WTC11 (cell line): Measurements from ENCODE around the gene STX5. TPM values are rescaled to one million over a fixed set of nuclear protein-coding genes. Genes with fewer than 3 reads are reported as not detected.

Experiments used
- ATAC-seq: fragments of 200-7000 bp; cut with Tn5 transposase; 2 replicates; pipeline ENCODE4 v1.10.0; 2021; ENCODE audit warnings: mild to moderate bottlenecking, moderate library complexity
- CTCF ChIA-PET: fragments of 300-600 bp; sonication (Branson Sonifier 250); formaldehyde crosslinking; loops from one replicate; lab custom pipeline; 2021; ENCODE audit warnings: antibody characterized with exemption; lab: Charles Lee
- POLR2A ChIA-PET: fragments of 350-600 bp; sonication (Branson Sonifier 250); formaldehyde crosslinking; loops from one replicate; lab custom pipeline; 2021; ENCODE audit warnings: antibody characterized with exemption; lab: Charles Lee
- DNase-seq: peaks from one replicate; pipeline ENCODE4 v3.0.0; 2021; ENCODE audit warnings: low spot score
- H3K27ac Mint-ChIP-seq: 2 replicates; pipeline ENCODE4 v1.8.0; 2021; ENCODE audit warnings: mixed read lengths
- H3K27me3 Mint-ChIP-seq: 2 replicates; pipeline ENCODE4 v1.8.0; 2021; ENCODE audit warnings: low read depth, mild to moderate bottlenecking, moderate library complexity, mixed read lengths
- H3K36me3 Mint-ChIP-seq: 2 replicates; pipeline ENCODE4 v1.8.0; 2021; ENCODE audit warnings: mixed read lengths
- H3K4me1 Mint-ChIP-seq: 2 replicates; pipeline ENCODE4 v1.8.0; 2022; ENCODE audit warnings: mixed read lengths
- H3K4me3 Mint-ChIP-seq: 2 replicates; pipeline ENCODE4 v1.8.0; 2021; ENCODE audit warnings: mild to moderate bottlenecking, moderate library complexity, mixed read lengths
- H3K9me3 Mint-ChIP-seq: 2 replicates; pipeline ENCODE4 v1.8.0; 2021; ENCODE audit warnings: mixed read lengths
- ATF1 ChIP-seq: sonication (generic); formaldehyde crosslinking; IDR thresholded peaks from 2 replicates; pipeline ENCODE4 v1.8.1; 2023; ENCODE audit warnings: mild to moderate bottlenecking, moderate library complexity, missing genetic modification reagents
- CDX4 ChIP-seq: fragments of 250-450 bp; sonication (Bioruptor Pico); IDR thresholded peaks from 2 replicates; pipeline ENCODE4 v1.9.0; 2021; ENCODE audit warnings: moderate library complexity, mild to moderate bottlenecking, inconsistent platforms, borderline replicate concordance
- ERG ChIP-seq: fragments of 250-450 bp; sonication (Bioruptor Pico); IDR thresholded peaks from 2 replicates; pipeline ENCODE4 v1.8.0; 2021; ENCODE audit warnings: mild to moderate bottlenecking
- ESRRA ChIP-seq: sonication (generic); formaldehyde crosslinking; IDR thresholded peaks from 2 replicates; pipeline ENCODE4 v1.8.1; 2022; ENCODE audit warnings: mild to moderate bottlenecking, missing genetic modification reagents, borderline replicate concordance
- GABPB1 ChIP-seq: sonication (generic); formaldehyde crosslinking; IDR thresholded peaks from 2 replicates; pipeline ENCODE4 v1.8.1; 2023; ENCODE audit warnings: mild to moderate bottlenecking, missing genetic modification reagents
- IRF2 ChIP-seq: sonication (generic); formaldehyde crosslinking; IDR thresholded peaks from 2 replicates; pipeline ENCODE4 v1.8.0; 2022; ENCODE audit warnings: low read depth, missing genetic modification reagents, borderline replicate concordance
- KAT7 ChIP-seq: sonication (generic); formaldehyde crosslinking; IDR thresholded peaks from 2 replicates; pipeline ENCODE4 v1.8.1; 2023; ENCODE audit warnings: missing genetic modification reagents, mild to moderate bottlenecking, borderline replicate concordance
- NFE2L1 ChIP-seq: sonication (generic); formaldehyde crosslinking; IDR thresholded peaks from 2 replicates; pipeline ENCODE4 v1.8.1; 2023; ENCODE audit warnings: missing genetic modification reagents
- NFYB ChIP-seq: sonication (generic); formaldehyde crosslinking; conservative IDR thresholded peaks from 2 replicates; pipeline ENCODE4 v1.8.0; 2022; ENCODE audit warnings: low read depth, missing genetic modification reagents
- NR1H2 ChIP-seq: sonication (generic); formaldehyde crosslinking; IDR thresholded peaks from 2 replicates; pipeline ENCODE4 v1.9.0; 2021; ENCODE audit warnings: mild to moderate bottlenecking, moderate library complexity, missing genetic modification reagents
- PRDM15 ChIP-seq: sonication (generic); formaldehyde crosslinking; IDR thresholded peaks from 2 replicates; pipeline ENCODE4 v1.8.0; 2022; ENCODE audit warnings: missing genetic modification reagents
- PRRX2 ChIP-seq: fragments of 250-450 bp; sonication (Bioruptor Pico); IDR thresholded peaks from 2 replicates; pipeline ENCODE4 v1.8.0; 2021; ENCODE audit warnings: mild to moderate bottlenecking
- TCF7 ChIP-seq: sonication (generic); formaldehyde crosslinking; IDR thresholded peaks from 2 replicates; pipeline ENCODE4 v1.8.0; 2022; ENCODE audit warnings: mild to moderate bottlenecking, low read depth, missing genetic modification reagents, moderate library complexity
- ZNF121 ChIP-seq: sonication (generic); formaldehyde crosslinking; IDR thresholded peaks from 2 replicates; pipeline ENCODE4 v1.8.0; 2023; ENCODE audit warnings: missing genetic modification reagents
- ZNF425 ChIP-seq: fragments of 250-450 bp; sonication (Bioruptor Pico); conservative IDR thresholded peaks from 2 replicates; pipeline ENCODE4 v1.9.0; 2021; ENCODE audit warnings: mild to moderate bottlenecking
- total RNA-seq: library from RNA; stranded (reverse); gene quantifications from 3 replicates; pipeline ENCODE4 v1.2.3, GENCODE V29; 2021
- TF ChIP-seq, protein P1 (sequence below): fragments of 200-600 bp; IDR thresholded peaks from 2 replicates; pipeline ENCODE4 v1.8.0; 2022; ENCODE audit warnings: antibody characterized with exemption
- TF ChIP-seq, protein P2 (sequence below): sonication (generic); formaldehyde crosslinking; IDR thresholded peaks from 2 replicates; pipeline ENCODE4 v1.8.1; 2022; ENCODE audit warnings: low read depth, mild to moderate bottlenecking, moderate library complexity, missing genetic modification reagents, borderline replicate concordance
- TF ChIP-seq, protein P3 (sequence below): sonication (generic); formaldehyde crosslinking; IDR thresholded peaks from 2 replicates; pipeline ENCODE4 v1.8.1; 2023; ENCODE audit warnings: mild to moderate bottlenecking, missing genetic modification reagents, moderate library complexity
- TF ChIP-seq, protein P4 (sequence below): sonication (generic); formaldehyde crosslinking; IDR thresholded peaks from 2 replicates; pipeline ENCODE4 v1.8.1; 2022; ENCODE audit warnings: mild to moderate bottlenecking, moderate library complexity, missing genetic modification reagents
- TF ChIP-seq, protein P5 (sequence below): sonication (generic); formaldehyde crosslinking; IDR thresholded peaks from 2 replicates; pipeline ENCODE4 v1.8.0; 2022; ENCODE audit warnings: mild to moderate bottlenecking, missing genetic modification reagents

Gene STX5
- total RNA-seq, 1 experiment from 2014 or later = 30.2 TPM

DNA sequence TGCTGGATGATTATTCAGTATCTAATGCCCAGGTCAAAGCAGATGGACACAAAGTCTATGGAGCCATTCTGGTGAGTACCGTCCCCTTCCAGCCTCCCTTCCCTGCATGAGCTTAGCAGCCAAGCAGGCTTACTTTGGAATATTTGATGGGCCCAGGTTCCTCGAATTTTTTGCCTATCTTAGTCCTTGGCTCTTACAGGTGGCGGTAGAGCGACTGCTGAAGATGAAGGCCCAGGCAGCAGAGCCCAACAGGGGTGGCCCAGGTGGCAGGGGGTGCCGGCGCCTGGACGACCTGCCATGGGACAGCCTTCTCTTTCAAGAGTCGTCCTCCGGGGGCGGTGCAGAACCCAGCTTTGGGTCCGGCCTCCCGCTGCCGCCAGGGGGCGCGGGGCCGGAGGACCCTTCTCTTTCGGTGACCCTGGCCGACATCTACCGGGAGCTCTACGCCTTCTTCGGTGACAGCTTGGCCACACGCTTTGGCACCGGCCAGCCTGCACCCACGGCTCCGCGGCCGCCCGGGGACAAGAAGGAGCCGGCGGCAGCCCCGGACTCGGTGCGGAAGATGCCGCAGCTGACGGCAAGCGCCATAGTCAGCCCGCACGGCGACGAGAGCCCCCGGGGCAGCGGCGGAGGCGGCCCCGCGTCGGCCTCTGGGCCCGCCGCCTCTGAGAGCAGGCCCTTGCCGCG is 45.4 kb downstream of the STX5 start:
- Mint-ChIP-seq H3K36me3 (peaks cover 39% of the 10 kb centered on the region), H3K4me1 (peaks cover 29% of the 10 kb centered on the region), H3K27ac (peak overlapping the region; percentile 71), H3K9me3 (no peaks in the 10 kb centered on the region), H3K27me3 (no peaks in the 10 kb centered on the region; the same call in 1 of the 2 replicates), H3K4me3 (peak overlapping the region; percentile 64)
- ATAC-seq (peak; percentile 61), DNase-seq (peak; percentile 93)
- ChIA-PET CTCF (interaction anchor here (0.6 to 4.6 kb wide), 60 partner anchors 10 to 392 kb away, joined by 3 to 121 read pairs (median 5); partner anchors contain the start of genes B3GAT3, BSCL2, C11orf98 and CSKMT), POLR2A (interaction anchor here (0.7 to 3.4 kb wide), 19 partner anchors 15 to 122 kb away, joined by 3 to 25 read pairs (median 5); partner anchors contain the start of genes C11orf98, CSKMT, GNG3 and HNRNPUL2)
- TF ChIP-seq NR1H2 (CRISPR knock-in tag) = no peak
- TF ChIP-seq ESRRA (CRISPR knock-in tag) = 0 out of 2 replicates have a peak, but pooled peaks have one; percentile 22
- TF ChIP-seq CDX4 = no peak
- TF ChIP-seq PRDM15 (CRISPR knock-in tag) = no peak
- TF ChIP-seq ERG = 0 out of 2 replicates have a peak, but pooled peaks have one; percentile 64
- no peak for TF ChIP-seq IRF2 (CRISPR knock-in tag)
- TF ChIP-seq, protein P1, sequence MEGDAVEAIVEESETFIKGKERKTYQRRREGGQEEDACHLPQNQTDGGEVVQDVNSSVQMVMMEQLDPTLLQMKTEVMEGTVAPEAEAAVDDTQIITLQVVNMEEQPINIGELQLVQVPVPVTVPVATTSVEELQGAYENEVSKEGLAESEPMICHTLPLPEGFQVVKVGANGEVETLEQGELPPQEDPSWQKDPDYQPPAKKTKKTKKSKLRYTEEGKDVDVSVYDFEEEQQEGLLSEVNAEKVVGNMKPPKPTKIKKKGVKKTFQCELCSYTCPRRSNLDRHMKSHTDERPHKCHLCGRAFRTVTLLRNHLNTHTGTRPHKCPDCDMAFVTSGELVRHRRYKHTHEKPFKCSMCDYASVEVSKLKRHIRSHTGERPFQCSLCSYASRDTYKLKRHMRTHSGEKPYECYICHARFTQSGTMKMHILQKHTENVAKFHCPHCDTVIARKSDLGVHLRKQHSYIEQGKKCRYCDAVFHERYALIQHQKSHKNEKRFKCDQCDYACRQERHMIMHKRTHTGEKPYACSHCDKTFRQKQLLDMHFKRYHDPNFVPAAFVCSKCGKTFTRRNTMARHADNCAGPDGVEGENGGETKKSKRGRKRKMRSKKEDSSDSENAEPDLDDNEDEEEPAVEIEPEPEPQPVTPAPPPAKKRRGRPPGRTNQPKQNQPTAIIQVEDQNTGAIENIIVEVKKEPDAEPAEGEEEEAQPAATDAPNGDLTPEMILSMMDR = peak; percentile 96
- TF ChIP-seq, protein P2, sequence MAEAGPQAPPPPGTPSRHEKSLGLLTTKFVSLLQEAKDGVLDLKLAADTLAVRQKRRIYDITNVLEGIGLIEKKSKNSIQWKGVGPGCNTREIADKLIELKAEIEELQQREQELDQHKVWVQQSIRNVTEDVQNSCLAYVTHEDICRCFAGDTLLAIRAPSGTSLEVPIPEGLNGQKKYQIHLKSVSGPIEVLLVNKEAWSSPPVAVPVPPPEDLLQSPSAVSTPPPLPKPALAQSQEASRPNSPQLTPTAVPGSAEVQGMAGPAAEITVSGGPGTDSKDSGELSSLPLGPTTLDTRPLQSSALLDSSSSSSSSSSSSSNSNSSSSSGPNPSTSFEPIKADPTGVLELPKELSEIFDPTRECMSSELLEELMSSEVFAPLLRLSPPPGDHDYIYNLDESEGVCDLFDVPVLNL (CRISPR knock-in tag) = no peak
- 0 out of 2 replicates have a peak, but pooled peaks have one; percentile 64 for TF ChIP-seq PRRX2
- no peak; the same call in 1 of the 2 replicates for TF ChIP-seq ATF1
- TF ChIP-seq, protein P3, sequence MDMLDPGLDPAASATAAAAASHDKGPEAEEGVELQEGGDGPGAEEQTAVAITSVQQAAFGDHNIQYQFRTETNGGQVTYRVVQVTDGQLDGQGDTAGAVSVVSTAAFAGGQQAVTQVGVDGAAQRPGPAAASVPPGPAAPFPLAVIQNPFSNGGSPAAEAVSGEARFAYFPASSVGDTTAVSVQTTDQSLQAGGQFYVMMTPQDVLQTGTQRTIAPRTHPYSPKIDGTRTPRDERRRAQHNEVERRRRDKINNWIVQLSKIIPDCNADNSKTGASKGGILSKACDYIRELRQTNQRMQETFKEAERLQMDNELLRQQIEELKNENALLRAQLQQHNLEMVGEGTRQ (CRISPR knock-in tag) = no peak
- TF ChIP-seq, protein P4, sequence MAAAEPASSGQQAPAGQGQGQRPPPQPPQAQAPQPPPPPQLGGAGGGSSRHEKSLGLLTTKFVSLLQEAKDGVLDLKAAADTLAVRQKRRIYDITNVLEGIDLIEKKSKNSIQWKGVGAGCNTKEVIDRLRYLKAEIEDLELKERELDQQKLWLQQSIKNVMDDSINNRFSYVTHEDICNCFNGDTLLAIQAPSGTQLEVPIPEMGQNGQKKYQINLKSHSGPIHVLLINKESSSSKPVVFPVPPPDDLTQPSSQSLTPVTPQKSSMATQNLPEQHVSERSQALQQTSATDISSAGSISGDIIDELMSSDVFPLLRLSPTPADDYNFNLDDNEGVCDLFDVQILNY (CRISPR knock-in tag) = no peak
- TF ChIP-seq ZNF121 (CRISPR knock-in tag) = peak; percentile 97
- peak; percentile 48; the same call in 1 of the 2 replicates for TF ChIP-seq GABPB1 (CRISPR knock-in tag)
- TF ChIP-seq KAT7 = peak; percentile 53; the same call in 1 of the 2 replicates
- TF ChIP-seq, protein P5, sequence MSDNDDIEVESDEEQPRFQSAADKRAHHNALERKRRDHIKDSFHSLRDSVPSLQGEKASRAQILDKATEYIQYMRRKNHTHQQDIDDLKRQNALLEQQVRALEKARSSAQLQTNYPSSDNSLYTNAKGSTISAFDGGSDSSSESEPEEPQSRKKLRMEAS (CRISPR knock-in tag) = no peak
- TF ChIP-seq NFE2L1 (CRISPR knock-in tag) = no peak
- TF ChIP-seq ZNF425 (CRISPR knock-in tag) = no peak
- TF ChIP-seq NFYB = no peak
- TF ChIP-seq TCF7 (CRISPR knock-in tag) = 0 out of 2 replicates have a peak, but pooled peaks have one; percentile 21
